Right forelimb (tissue), 1 donor: ENCODE data around the gene RPL10A.
"Not testable (repeated sequence)": the region's sequence is repeated elsewhere in the genome, so short reads cannot be mapped to it uniquely, and the experiment has no call there.

Experiments
- DNase-seq: peaks from one replicate; pipeline ENCODE4 v3.0.0-alpha.2; 2018

RPL10A gene

DNA sequence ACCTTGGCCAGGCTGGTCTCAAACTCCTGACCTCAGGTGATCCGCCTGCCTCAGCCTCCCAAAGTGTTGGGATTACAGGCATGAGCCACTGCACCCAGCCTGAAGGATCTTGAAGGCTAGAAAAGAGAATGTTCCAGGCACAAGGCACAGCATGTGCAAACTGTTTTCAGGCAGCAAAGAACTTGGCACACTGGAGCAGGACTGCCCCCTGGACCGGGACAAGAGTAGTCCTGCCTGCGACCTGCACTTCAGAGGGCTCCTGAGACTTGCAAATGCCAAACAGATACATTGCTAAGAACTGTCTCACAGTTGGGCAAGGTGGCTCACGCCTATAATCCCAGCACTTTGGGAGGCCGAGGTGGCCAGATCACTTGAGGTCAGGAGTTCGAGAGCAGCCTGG lies 47.7 kb downstream of the RPL10A start:
- DNase-seq, result not testable (repeated sequence)

GRCh38 chr6:35516712-35517111 lies 48.5 kb downstream of the RPL10A start:
- no peak for DNase-seq

- not testable (repeated sequence) for DNase-seq
Observed at GRCh38 chr6:35517978-35518377, 49.8 kb downstream of the RPL10A start.

- DNase-seq, result no peak
Observed at GRCh38 chr6:35518566-35519312, 50.5 kb downstream of the RPL10A start.

DNA sequence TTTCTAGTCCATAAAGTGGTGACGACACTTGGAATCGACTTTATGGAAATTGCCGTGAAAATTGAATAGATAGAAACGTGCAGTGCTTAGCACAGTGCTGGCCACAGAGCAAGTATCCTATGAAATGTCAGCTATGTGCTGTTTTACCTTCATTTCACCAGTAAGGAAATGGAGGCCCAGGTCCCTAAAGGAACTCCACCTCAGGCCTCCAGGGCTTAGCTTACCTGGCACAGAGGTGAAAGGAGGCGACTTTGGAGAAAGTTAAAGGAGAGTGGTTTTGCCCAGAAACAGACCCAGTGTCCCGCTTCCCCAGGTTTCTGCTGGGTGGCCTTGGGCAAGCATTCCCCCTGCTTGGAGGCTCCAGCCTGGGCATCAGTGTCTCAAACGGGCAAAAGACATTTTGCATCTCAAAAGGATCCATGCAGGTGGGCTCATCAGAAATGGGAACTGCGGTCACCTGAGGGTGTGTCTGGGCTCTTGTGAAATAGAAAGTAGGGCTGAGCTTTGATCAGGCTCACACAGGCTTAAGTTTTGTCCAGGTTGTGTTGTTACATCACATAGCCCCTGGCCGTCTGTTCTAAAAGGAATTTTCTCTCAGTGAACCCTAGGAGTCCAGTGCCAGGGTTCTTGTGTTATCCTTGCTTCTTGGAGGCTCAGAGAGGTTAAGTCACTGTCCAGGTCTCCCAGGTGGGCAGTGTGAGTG lies 51.3 kb downstream of the RPL10A start:
- DNase-seq, result no peak
